Right lobe of liver (tissue), 4 donors: Measurements from ENCODE around the gene WBP2.

Experiments
- POLR2A ChIP-seq: fragments of 450-650 bp; IDR thresholded peaks from one replicate; pipeline ENCODE4 v1.6.1; 2017; ENCODE audit warnings: antibody characterized with exemption, mild to moderate bottlenecking
- TF ChIP-seq, protein P1 (sequence below), 4 donors: fragments of 200-600 bp in 3 of 4; fragments of 450-650 bp in 1 of 4; IDR thresholded peaks; one replicate each; pipeline versions ENCODE4 v1.5.1 to v1.8.0; 2016 to 2022; ENCODE audit warnings: antibody characterized with exemption in 4 of 4, mild to moderate bottlenecking in 2 of 4
- donor health status: DM: no; HTN: no; CAD: no.
- donor health status: DM: no; HTN: no; CAD: no.
- donor health status: DM: no; HTN: yes; CAD: no.

DNA sequence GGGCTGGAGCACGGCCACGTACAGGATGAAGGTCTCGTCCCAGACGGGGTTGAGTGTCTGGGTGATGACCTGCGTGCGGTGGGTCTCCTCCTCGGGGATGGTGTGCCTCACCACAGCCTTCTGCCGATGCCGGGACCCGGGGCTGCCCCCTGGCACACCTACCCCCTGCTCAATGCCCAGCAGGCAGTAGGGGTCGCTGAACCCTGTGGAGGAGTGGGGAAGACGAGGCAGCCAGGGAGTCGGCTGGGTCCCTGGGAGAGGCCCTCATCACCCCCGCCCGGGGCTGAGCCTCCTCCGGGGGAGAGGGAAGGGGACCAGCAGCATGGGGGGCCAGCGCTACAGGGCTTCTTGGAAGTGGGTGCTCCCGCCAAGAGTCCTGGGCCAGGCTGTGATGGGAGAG is 12.7 kb downstream of the WBP2 start:
- TF ChIP-seq POLR2A = no peak
- TF ChIP-seq, protein P1, sequence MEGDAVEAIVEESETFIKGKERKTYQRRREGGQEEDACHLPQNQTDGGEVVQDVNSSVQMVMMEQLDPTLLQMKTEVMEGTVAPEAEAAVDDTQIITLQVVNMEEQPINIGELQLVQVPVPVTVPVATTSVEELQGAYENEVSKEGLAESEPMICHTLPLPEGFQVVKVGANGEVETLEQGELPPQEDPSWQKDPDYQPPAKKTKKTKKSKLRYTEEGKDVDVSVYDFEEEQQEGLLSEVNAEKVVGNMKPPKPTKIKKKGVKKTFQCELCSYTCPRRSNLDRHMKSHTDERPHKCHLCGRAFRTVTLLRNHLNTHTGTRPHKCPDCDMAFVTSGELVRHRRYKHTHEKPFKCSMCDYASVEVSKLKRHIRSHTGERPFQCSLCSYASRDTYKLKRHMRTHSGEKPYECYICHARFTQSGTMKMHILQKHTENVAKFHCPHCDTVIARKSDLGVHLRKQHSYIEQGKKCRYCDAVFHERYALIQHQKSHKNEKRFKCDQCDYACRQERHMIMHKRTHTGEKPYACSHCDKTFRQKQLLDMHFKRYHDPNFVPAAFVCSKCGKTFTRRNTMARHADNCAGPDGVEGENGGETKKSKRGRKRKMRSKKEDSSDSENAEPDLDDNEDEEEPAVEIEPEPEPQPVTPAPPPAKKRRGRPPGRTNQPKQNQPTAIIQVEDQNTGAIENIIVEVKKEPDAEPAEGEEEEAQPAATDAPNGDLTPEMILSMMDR (IDR thresholded peaks at IDR 0.05) = no peak
